ENCODE data around the gene MCF2L. TPM values are rescaled to one million over a fixed set of nuclear protein-coding genes. Genes with fewer than 3 reads are reported as not detected.

Gene MCF2L
- total RNA-seq, 1 experiment from 2014 or later, result not detected

- H3K27ac Mint-ChIP-seq (ENCODE audit: low read depth, unreplicated experiment), result no peak overlapping the region
- intact Hi-C loops (cut with micrococcal nuclease), result loop anchor here (1.0 to 10.0 kb wide), 3 partner anchors 152 to 359 kb away; partner anchors contain the start of gene LAMP1
These were observed 66.3 kb downstream of the MCF2L start for GRCh38 chr13:113035213-113035800.

GRCh38 chr13:113036401-113036800 lies 67.4 kb downstream of the MCF2L start:
- H3K4me1 Mint-ChIP-seq (ENCODE audit: insufficient read depth, unreplicated experiment), result no peaks in the 10 kb centered on the region
- H3K4me3 Mint-ChIP-seq (ENCODE audit: unreplicated experiment), result no peak overlapping the region
- peaks cover 25% of the 10 kb centered on the region for H3K27me3 Mint-ChIP-seq (ENCODE audit: insufficient read depth, unreplicated experiment)
- DNase-seq (ENCODE audit: unreplicated experiment), result no peak
- H3K27ac Mint-ChIP-seq (ENCODE audit: low read depth, unreplicated experiment), result no peak overlapping the region
- no peaks in the 10 kb centered on the region for H3K9me3 Mint-ChIP-seq (ENCODE audit: unreplicated experiment)
- intact Hi-C loops (cut with micrococcal nuclease), result loop anchor here (10.0 kb wide), 1 partner anchor 258 kb away; the partner anchor contains the start of gene LAMP1
- ChIA-PET CTCF (interaction anchor here (0.5 to 1.0 kb wide), 4 partner anchors 8 to 1811 kb away, joined by 3 to 4 read pairs (median 4); no protein-coding TSS in a partner anchor), POLR2A (no interaction called here)
- no peak for TF ChIP-seq CTCF (IDR thresholded peaks at IDR 0.05; ENCODE audit: unreplicated experiment)
- no TSS peak for BruUV-seq (replicated peaks)
- H3K36me3 Mint-ChIP-seq (ENCODE audit: insufficient read depth, unreplicated experiment), result no peaks in the 10 kb centered on the region

More at GRCh38 chr13:113035213-113035800, 66.3 kb downstream of the MCF2L start:
- no TSS peak for BruUV-seq (replicated peaks)
- TF ChIP-seq CTCF (IDR thresholded peaks at IDR 0.05; ENCODE audit: unreplicated experiment), result no peak
- ChIA-PET POLR2A (no interaction called here), CTCF (interaction anchor here (0.6 to 1.7 kb wide), 9 partner anchors 20 to 363 kb away, joined by 3 to 5 read pairs (median 3); no protein-coding TSS in a partner anchor)
- no peaks in the 10 kb centered on the region for H3K4me1 Mint-ChIP-seq (ENCODE audit: insufficient read depth, unreplicated experiment)
- DNase-seq (ENCODE audit: unreplicated experiment), result no peak
- no peak overlapping the region for H3K4me3 Mint-ChIP-seq (ENCODE audit: unreplicated experiment)
- no peaks in the 10 kb centered on the region for H3K9me3 Mint-ChIP-seq (ENCODE audit: unreplicated experiment)
- peaks cover 36% of the 10 kb centered on the region for H3K27me3 Mint-ChIP-seq (ENCODE audit: insufficient read depth, unreplicated experiment)
- H3K36me3 Mint-ChIP-seq (ENCODE audit: insufficient read depth, unreplicated experiment), result no peaks in the 10 kb centered on the region

GRCh38 chr13:113040031-113040430 lies 71.0 kb downstream of the MCF2L start:
- no peak for DNase-seq (ENCODE audit: unreplicated experiment)
- TF ChIP-seq CTCF (IDR thresholded peaks at IDR 0.05; ENCODE audit: unreplicated experiment), result no peak
- POLR2A ChIA-PET, result no interaction called here
- peaks cover 34% of the 10 kb centered on the region for H3K27me3 Mint-ChIP-seq (ENCODE audit: insufficient read depth, unreplicated experiment)
- H3K27ac Mint-ChIP-seq (ENCODE audit: low read depth, unreplicated experiment), result no peak overlapping the region
- no TSS peak for BruUV-seq (replicated peaks)
- no peaks in the 10 kb centered on the region for H3K9me3 Mint-ChIP-seq (ENCODE audit: unreplicated experiment)
- CTCF ChIA-PET, result no interaction called here
- no peak overlapping the region for H3K4me3 Mint-ChIP-seq (ENCODE audit: unreplicated experiment)
- intact Hi-C loops (cut with micrococcal nuclease), result no loop called here
- H3K36me3 Mint-ChIP-seq (ENCODE audit: insufficient read depth, unreplicated experiment), result no peaks in the 10 kb centered on the region
- H3K4me1 Mint-ChIP-seq (ENCODE audit: insufficient read depth, unreplicated experiment), result no peaks in the 10 kb centered on the region

GRCh38 chr13:113040597-113041292 lies 71.7 kb downstream of the MCF2L start:
- POLR2A ChIA-PET, result no interaction called here
- no peak for TF ChIP-seq CTCF (IDR thresholded peaks at IDR 0.05; ENCODE audit: unreplicated experiment)
- Mint-ChIP-seq H3K9me3 (ENCODE audit: unreplicated experiment) (no peaks in the 10 kb centered on the region), H3K36me3 (ENCODE audit: insufficient read depth, unreplicated experiment) (no peaks in the 10 kb centered on the region), H3K27ac (ENCODE audit: low read depth, unreplicated experiment) (no peak overlapping the region), H3K4me1 (ENCODE audit: insufficient read depth, unreplicated experiment) (no peaks in the 10 kb centered on the region), H3K27me3 (ENCODE audit: insufficient read depth, unreplicated experiment) (peaks cover 34% of the 10 kb centered on the region), H3K4me3 (ENCODE audit: unreplicated experiment) (no peak overlapping the region)
- no peak for DNase-seq (ENCODE audit: unreplicated experiment)
- CTCF ChIA-PET, result no interaction called here
- no TSS peak for BruUV-seq (replicated peaks)
- intact Hi-C loops (cut with micrococcal nuclease), result no loop called here
